MM.1S (cell line): ENCODE measurements around the gene STK32C.

Experiments
- DNase-seq: peaks from one replicate; pipeline ENCODE4 v3.0.0-alpha.2; 2015
- H2AFZ ChIP-seq: fragments of 300-600 bp; sonication (generic); 2 replicates; pipeline ENCODE4 v1.6.0; 2016; ENCODE audit warnings: antibody characterized with exemption, low read length
- H3F3A ChIP-seq: fragments of 300-600 bp; sonication (generic); 2 replicates; pipeline ENCODE4 v1.6.1; 2016; ENCODE audit warnings: mild to moderate bottlenecking, antibody characterized with exemption, low read length, moderate library complexity, mixed read lengths; ENCODE audit not compliant: insufficient read depth
- H3K27ac ChIP-seq: fragments of 300-600 bp; sonication (generic); 2 replicates; pipeline ENCODE4 v1.5.1; 2016; ENCODE audit warnings: mild to moderate bottlenecking, low read length
- H3K27me3 ChIP-seq: fragments of 300-600 bp; sonication (generic); replicated peaks from 2 replicates; pipeline ENCODE4 v1.6.0; 2016; ENCODE audit warnings: low read length; ENCODE audit not compliant: insufficient read depth
- H3K36me3 ChIP-seq: fragments of 300-600 bp; sonication (generic); replicated peaks from 2 replicates; pipeline ENCODE4 v1.6.1; 2016; ENCODE audit warnings: mild to moderate bottlenecking, low read length, mixed read lengths; ENCODE audit not compliant: insufficient read depth
- H3K4me1 ChIP-seq: fragments of 300-600 bp; sonication (generic); 2 replicates; pipeline ENCODE4 v1.6.1; 2016; ENCODE audit warnings: low read length, mixed read lengths
- H3K4me2 ChIP-seq: fragments of 300-600 bp; sonication (generic); 2 replicates; pipeline ENCODE4 v1.6.0; 2016; ENCODE audit warnings: low read depth, low read length
- H3K4me3 ChIP-seq: fragments of 300-600 bp; sonication (generic); 2 replicates; pipeline ENCODE4 v1.5.1; 2016; ENCODE audit warnings: low read length, mixed read lengths
- H3K79me2 ChIP-seq: fragments of 300-600 bp; sonication (generic); 2 replicates; pipeline ENCODE4 v1.6.1; 2016; ENCODE audit warnings: mixed run types, low read length, mixed read lengths
- H3K9ac ChIP-seq: fragments of 300-600 bp; sonication (generic); 2 replicates; pipeline ENCODE4 v1.6.1; 2016; ENCODE audit warnings: low read length, mixed read lengths
- H3K9me2 ChIP-seq: fragments of 300-600 bp; sonication (generic); replicated peaks from 2 replicates; pipeline ENCODE4 v1.6.1; 2016; ENCODE audit warnings: mild to moderate bottlenecking, low read length, mixed read lengths; ENCODE audit not compliant: insufficient read depth
- H3K9me3 ChIP-seq: fragments of 300-600 bp; sonication (generic); replicated peaks from 2 replicates; pipeline ENCODE4 v1.6.1; 2016; ENCODE audit warnings: mild to moderate bottlenecking, low read length, mixed read lengths; ENCODE audit not compliant: insufficient read depth
- H4K20me1 ChIP-seq: fragments of 300-600 bp; sonication (generic); 2 replicates; pipeline ENCODE4 v1.6.1; 2016; ENCODE audit warnings: mild to moderate bottlenecking, low read length, moderate library complexity, mixed read lengths; ENCODE audit not compliant: insufficient read depth
- EZH2 ChIP-seq: fragments of 300-600 bp; sonication (generic); optimal IDR thresholded peaks from 2 replicates; pipeline ENCODE3; 2017; ENCODE audit warnings: low read depth, mild to moderate bottlenecking, antibody characterized with exemption, low read length, mixed read lengths
- EZH2phosphoT487 ChIP-seq: fragments of 300-600 bp; sonication (generic); IDR thresholded peaks from 2 replicates; pipeline ENCODE4 v1.6.1; 2018; ENCODE audit warnings: antibody characterized with exemption, low read length
- TF ChIP-seq, protein P1 (sequence below): fragments of 300-600 bp; sonication (generic); IDR thresholded peaks from 2 replicates; pipeline ENCODE4 v1.5.1; 2016; ENCODE audit warnings: antibody characterized with exemption, low read length, mixed read lengths

STK32C gene

DNA sequence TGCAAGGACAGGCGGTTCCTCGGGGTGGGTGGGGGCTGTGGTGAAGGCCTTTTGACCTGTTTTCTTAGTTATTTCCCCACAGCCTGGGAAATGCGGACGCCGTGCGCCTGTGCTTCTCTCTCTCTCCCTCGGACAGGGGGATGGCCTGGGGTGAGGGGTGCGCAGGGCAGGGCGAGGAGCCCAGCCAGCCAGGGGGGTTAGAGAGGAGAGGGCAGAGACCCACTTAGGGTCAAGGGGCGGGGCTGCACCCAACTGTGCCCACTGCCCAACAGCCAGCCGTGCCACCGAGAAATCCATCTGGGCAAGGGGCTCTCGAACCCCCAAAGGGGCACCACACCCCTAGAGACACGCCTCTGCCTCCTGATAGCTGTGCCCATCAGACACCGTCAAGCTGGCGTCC is 67.2 kb downstream of the STK32C start:
- no peak overlapping the region for H3K4me2 ChIP-seq
- no peaks in the 10 kb centered on the region for H3K9me2 ChIP-seq
- H3K27me3 ChIP-seq = no peaks in the 10 kb centered on the region
- no peaks in the 10 kb centered on the region for H3K4me1 ChIP-seq
- no peak overlapping the region for H2AFZ ChIP-seq
- DNase-seq = no peak
- no peaks in the 10 kb centered on the region for H3F3A ChIP-seq
- no peaks in the 10 kb centered on the region for H3K9me3 ChIP-seq
- TF ChIP-seq, protein P1, sequence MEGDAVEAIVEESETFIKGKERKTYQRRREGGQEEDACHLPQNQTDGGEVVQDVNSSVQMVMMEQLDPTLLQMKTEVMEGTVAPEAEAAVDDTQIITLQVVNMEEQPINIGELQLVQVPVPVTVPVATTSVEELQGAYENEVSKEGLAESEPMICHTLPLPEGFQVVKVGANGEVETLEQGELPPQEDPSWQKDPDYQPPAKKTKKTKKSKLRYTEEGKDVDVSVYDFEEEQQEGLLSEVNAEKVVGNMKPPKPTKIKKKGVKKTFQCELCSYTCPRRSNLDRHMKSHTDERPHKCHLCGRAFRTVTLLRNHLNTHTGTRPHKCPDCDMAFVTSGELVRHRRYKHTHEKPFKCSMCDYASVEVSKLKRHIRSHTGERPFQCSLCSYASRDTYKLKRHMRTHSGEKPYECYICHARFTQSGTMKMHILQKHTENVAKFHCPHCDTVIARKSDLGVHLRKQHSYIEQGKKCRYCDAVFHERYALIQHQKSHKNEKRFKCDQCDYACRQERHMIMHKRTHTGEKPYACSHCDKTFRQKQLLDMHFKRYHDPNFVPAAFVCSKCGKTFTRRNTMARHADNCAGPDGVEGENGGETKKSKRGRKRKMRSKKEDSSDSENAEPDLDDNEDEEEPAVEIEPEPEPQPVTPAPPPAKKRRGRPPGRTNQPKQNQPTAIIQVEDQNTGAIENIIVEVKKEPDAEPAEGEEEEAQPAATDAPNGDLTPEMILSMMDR = no peak
- TF ChIP-seq EZH2phosphoT487 (no peak), EZH2 (no peak)
- no peaks in the 10 kb centered on the region for H3K36me3 ChIP-seq
- no peaks in the 10 kb centered on the region for H4K20me1 ChIP-seq
- H3K4me3 ChIP-seq = no peak overlapping the region
- H3K27ac ChIP-seq = no peak overlapping the region
- no peak overlapping the region for H3K9ac ChIP-seq
- H3K79me2 ChIP-seq = no peaks in the 10 kb centered on the region

DNA sequence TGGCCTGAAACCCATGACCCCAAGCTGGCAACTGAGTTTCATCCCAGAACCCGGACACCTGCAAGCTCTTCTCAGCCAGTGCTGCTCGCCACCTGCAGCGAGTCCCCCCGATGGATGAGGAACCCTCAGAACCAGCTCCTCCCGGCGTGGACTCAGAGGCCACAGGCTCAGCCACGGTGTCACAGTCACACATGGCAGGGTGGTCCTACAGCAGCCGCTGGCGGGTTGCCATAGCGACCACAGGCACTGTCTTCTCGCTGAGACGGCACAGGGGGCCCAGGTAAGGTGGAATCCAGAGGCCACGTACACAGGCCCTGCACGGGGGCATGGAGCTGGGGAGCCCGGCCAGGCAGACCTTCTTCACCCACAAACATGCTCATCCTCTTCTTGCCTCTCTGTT is 67.6 kb downstream of the STK32C start:
- H3K9me3 ChIP-seq = no peaks in the 10 kb centered on the region
- no peak overlapping the region for H3K4me3 ChIP-seq
- H3K4me1 ChIP-seq = no peaks in the 10 kb centered on the region
- H4K20me1 ChIP-seq = no peaks in the 10 kb centered on the region
- H3K79me2 ChIP-seq = no peaks in the 10 kb centered on the region
- H3K27ac ChIP-seq = no peak overlapping the region
- no peak overlapping the region for H3K4me2 ChIP-seq
- no peak for DNase-seq
- no peak for TF ChIP-seq EZH2
- no peak for TF ChIP-seq EZH2phosphoT487
- TF ChIP-seq, protein P1 = no peak
- no peak overlapping the region for H2AFZ ChIP-seq
- no peaks in the 10 kb centered on the region for H3K36me3 ChIP-seq
- H3K27me3 ChIP-seq = no peaks in the 10 kb centered on the region
- H3K9me2 ChIP-seq = no peaks in the 10 kb centered on the region
- H3K9ac ChIP-seq = no peak overlapping the region
- H3F3A ChIP-seq = no peaks in the 10 kb centered on the region

DNA sequence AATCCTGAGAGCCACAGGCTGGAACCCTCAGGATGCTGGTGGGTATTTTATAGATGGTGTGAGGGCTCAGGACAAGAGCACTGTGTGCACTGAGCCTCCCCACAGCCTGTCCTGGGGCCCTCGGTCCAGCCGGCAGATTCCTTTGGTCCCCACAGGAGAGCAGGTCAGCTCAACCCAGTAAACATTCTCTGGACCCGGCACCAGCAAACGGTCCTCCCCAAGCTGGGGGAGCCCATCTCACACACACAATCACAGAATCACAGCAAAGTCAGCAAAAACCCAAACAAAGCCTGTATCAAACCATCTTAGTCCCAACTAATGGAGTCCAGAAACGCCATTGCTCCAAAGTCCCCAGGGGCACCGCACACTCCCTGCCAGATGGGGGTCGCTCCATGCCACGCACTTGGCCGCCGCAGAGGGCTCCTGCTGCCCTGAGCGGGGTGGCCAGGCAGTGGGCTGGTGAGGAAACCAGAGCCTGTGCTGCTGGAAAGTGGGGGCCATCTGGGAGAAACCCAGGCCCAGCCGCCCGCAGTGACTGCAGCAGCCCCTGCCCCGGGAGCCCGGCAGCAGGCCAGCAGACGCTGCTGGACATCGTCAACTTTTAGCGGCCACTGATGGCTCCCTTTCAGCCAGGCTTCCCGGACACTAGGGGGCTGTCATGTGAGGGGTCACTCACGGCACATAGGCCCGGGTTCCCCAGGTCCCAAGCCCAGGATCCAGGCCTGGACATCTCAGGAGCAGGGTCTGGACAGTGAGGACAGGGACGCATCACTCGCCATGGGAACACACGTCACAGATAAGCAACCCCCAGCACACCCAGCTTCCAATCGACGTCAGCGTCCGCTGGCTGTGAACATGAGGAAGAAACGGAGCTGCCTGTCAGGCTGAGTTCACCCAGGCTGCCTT is 68.4 kb downstream of the STK32C start:
- no peaks in the 10 kb centered on the region for H3K4me1 ChIP-seq
- H3K9ac ChIP-seq = no peak overlapping the region
- H3K79me2 ChIP-seq = no peaks in the 10 kb centered on the region
- no peaks in the 10 kb centered on the region for H3F3A ChIP-seq
- H4K20me1 ChIP-seq = no peaks in the 10 kb centered on the region
- H3K4me2 ChIP-seq = no peak overlapping the region
- H3K27me3 ChIP-seq = no peaks in the 10 kb centered on the region
- no peaks in the 10 kb centered on the region for H3K9me2 ChIP-seq
- no peak overlapping the region for H3K4me3 ChIP-seq
- H3K36me3 ChIP-seq = no peaks in the 10 kb centered on the region
- H3K27ac ChIP-seq = no peak overlapping the region
- DNase-seq = no peak
- H3K9me3 ChIP-seq = no peaks in the 10 kb centered on the region
- no peak overlapping the region for H2AFZ ChIP-seq
- TF ChIP-seq, protein P1 = no peak
- TF ChIP-seq EZH2 (no peak), EZH2phosphoT487 (no peak)
